GM18505 (cell line): Measurements from ENCODE around the gene STX1B.

Source experiments
- ATAC-seq: cut with Tn5 transposase; IDR thresholded peaks from one replicate; pipeline ENCODE4 v1.9.1; 2021; ENCODE audit not compliant: unreplicated experiment
- POLR2A ChIP-seq: IDR thresholded peaks from 4 replicates; pipeline ENCODE4 v1.6.1; 2011; ENCODE audit warnings: borderline replicate concordance; ENCODE audit not compliant: insufficient read depth, insufficient read length; ENCODE audit errors: extremely low read depth

STX1B gene

DNA sequence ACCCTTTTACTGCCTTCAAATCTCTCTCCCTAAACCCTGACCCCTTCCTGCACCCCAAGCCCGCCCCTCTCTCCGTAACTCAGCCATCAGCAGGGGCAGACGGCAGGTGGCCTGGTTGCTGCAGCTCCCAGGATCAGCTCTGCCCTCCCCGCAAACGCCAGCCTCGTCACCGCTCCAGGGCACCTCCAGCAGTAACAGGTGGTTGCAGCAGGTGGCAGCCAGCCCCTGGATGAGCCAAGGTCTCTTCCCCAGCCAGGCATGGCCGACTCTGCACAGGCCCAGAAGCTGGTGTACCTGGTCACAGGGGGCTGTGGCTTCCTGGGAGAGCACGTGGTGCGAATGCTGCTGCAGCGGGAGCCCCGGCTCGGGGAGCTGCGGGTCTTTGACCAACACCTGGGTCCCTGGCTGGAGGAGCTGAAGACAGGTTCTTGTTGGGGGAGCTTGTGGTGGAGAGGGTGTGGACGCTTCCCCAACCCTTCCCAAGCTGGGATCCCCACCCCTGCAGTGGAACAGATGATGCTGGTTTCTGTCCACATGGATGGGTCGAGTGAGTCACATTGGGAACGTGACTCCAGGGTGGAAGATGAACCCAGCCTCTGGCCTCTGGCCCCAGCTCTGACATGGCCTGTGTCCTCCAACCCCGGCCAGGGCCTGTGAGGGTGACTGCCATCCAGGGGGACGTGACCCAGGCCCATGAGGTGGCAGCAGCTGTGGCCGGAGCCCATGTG, 24.9 kb downstream of the STX1B start:
- ATAC-seq: no peak
- no peak for TF ChIP-seq POLR2A

DNA sequence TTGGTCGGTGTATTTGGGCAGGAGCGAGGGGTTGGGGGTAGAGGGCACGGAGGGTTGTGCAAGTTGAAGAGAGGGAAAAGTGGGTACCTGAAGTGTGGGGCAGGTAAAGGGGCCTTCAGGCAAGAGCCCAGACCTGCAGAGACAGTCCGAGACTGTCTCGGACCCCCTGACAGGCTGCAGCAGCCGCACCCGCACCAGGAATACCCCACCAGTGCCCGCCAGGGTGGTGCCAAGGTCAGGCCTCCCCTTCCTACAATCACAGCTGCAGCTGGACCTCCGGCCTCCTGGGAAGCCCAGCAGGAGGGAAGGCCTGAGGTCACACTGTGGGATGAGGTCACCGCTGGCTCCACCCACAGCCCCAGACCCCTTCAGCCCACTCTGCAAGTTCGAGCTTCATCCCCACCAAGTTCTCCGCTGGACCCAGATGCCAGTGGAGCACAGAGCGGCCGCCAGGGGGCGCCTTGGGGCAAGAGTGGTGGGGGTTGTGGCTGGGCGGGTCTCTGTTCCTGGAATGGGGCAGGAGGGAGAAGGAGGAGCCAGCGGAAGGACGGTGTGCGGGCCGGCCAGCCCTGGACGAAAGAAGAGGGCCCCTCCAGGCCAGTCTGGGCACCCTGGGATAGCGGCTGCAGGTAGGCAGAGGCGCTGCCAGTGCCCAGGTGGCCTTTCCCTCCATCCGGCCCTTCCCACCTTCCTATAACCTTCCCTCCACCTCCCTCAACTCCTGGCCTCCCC, 25.6 kb downstream of the STX1B start, which contains the start of gene HSD3B7:
TSS of gene HSD3B7 (plus strand) at position 539 of the 732 bp plus-strand sequence. CDS start 452 bp downstream, outside the sequence.
- no peak for ATAC-seq
- TF ChIP-seq POLR2A: no peak

DNA sequence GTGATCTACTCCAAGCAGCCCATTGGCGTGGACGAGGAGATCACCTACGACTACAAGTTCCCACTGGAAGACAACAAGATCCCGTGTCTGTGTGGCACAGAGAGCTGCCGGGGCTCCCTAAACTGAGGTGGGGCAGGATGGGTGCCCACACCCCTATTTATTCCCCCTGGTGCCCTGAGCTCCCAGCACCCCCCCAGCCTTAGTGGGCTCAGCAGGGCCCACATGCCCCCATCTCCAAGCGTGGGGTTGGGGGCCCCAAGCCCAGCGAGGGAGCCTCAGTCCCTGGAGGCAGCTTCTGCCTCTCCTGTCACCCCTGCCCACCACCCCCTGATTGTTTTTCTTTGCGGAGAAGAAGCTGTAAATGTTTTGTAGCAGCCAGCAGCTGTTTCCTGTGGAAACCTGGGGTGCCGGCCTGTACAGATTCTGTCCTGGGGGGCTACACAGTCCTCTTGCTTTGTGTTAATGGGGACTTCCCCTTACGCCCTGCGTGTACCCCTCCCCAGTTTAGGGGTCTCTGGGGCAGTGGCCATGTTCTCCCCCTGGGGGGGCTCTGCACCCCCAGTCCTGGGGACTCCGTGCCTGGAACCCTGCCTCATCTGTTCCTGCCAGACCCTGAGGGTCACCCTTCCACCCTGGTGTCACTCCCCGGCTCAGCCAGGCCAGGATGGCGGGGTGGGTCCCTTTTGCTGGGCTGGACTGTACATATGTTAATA, 26.4 kb downstream of the STX1B start:
- no peak for ATAC-seq
- no peak for TF ChIP-seq POLR2A

DNA sequence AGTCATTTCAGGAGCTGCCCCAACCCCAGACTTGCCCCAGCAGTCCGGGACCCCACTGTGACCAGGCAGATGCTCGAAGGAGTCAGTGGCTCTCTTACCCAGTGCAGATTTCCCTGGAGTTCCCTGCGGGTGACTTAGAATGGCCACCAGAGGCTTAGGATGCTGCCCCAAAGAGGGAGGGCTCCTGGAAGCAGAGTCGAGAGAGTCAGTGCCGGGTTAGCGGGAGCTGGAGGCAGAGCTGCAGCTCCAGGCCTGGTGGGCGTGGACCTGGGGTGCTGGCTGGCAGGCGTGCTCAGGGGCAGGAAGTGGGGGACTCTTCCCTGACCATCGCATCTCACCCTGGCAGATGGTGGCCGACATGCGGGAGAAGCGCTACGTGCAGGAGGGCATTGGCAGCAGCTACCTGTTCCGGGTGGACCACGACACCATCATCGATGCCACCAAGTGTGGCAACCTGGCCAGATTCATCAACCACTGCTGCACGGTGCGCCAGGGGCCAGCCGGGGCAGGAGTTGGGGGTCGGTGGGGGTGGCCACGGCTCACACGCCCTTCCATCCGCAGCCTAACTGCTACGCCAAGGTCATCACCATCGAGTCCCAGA, 27.0 kb downstream of the STX1B start:
- no peak for TF ChIP-seq POLR2A
- no peak for ATAC-seq

DNA sequence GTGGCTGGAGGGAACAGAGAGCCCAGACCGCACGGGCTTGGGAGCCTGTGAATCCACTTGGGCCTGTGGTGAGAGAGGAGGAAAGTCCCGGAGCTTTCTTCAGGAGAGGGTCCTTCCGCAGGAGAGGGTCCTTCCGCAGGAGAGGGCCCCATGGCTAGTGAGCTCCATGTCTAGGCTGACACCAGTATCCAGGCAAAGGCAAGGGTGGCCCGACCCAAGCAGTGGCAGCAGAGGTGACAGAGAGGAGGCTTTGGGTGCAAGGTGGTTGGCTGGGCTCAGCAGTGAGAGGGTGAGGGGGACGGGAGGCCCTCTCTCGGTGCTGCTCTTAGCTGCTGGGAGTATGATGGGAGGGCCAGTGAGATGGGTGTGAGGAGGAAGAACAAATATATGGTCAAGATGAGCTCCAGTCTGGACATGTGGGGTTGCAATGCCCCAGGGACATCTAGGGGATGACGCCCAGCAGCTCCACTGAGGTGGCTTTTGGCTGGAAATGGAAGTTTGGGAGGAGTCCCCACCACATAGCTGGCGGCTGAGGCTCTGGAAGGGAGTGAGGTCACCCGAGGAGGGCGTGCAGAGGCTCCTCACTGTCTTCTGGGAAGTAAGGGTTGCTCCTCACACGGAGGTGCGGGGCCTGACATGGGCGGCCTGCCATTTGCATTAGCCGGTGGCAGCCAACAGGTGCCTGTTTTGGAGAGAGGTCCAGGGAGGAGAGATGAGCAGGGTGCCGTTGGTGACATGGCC, 27.7 kb downstream of the STX1B start:
- ATAC-seq: no peak

DNA sequence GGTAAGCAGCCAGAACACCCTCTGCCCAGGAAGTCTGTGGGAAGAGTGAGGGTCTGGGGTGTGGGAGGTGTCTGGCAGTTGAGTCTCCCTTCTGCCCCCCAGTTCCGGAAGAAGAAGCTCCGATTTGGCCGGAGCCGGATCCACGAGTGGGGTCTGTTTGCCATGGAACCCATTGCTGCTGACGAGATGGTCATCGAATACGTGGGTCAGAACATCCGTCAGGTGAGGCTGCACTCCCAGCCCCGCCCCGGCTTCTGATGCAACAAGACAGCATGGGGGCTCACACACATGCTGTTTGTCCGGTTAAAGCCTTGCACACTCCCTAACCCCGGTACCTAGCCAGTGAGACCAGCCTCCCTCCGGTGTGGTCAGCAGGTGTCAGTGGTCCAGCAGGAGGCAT, 29.5 kb downstream of the STX1B start:
- no peak for ATAC-seq
- no peak for TF ChIP-seq POLR2A

More for the DNA sequence above, 27.7 kb downstream of the STX1B start:
- TF ChIP-seq POLR2A: no peak

DNA sequence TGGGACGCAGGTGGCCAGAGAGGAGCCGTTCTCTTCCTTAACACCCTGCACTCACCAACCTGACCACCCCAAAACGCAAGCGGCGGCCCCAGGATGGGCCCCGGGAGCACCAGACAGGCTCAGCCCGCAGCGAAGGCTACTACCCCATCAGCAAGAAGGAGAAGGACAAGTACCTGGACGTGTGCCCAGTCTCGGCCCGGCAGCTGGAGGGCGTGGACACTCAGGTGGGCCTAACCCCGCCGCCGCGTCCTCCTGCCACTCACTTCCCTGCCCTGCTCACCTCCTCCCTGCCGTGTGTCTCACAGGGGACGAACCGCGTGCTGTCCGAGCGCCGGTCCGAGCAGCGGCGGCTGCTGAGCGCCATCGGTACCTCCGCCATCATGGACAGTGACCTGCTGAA, 30.0 kb downstream of the STX1B start:
- no peak for ATAC-seq
- TF ChIP-seq POLR2A: no peak

DNA sequence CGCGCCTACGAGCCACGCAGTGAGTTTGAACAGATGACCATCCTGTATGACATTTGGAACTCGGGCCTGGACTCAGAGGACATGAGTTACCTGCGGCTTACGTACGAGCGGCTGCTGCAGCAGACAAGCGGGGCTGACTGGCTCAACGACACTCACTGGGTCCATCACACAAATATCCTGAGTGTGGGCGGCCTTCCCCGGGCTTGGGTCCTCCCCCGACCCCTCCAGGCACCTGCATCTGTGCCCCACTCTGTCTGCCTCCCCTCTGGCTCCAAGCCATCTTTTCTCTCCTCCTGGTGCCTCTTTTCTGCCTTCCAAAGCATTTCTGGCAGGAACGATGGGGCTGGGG, 30.4 kb downstream of the STX1B start:
- no peak for TF ChIP-seq POLR2A
- ATAC-seq: no peak

DNA sequence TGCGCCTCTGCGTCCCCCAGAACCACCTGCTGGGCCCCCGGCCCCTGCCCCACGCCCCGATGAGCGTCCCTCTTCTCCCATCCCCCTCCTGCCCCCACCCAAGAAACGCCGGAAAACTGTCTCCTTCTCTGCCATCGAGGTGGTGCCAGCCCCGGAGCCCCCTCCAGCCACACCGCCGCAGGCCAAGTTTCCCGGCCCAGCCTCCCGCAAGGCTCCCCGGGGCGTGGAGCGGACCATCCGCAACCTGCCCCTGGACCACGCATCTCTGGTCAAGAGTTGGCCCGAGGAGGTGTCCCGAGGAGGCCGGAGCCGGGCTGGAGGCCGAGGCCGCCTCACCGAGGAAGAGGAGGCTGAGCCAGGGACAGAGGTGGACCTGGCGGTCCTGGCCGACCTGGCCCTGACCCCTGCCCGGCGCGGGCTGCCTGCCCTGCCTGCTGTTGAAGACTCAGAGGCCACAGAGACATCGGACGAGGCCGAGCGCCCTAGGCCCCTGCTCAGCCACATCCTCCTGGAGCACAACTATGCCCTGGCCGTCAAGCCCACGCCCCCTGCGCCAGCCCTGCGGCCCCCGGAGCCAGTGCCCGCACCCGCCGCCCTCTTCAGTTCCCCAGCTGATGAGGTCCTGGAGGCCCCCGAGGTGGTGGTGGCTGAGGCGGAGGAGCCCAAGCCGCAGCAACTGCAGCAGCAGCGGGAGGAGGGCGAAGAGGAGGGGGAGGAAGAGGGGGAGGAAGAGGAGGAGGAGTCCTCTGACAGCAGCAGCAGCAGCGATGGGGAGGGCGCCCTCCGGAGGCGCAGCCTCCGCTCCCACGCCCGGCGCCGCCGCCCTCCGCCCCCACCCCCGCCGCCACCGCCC, 31.0 kb downstream of the STX1B start:
- ATAC-seq: no peak
- no peak for TF ChIP-seq POLR2A

DNA sequence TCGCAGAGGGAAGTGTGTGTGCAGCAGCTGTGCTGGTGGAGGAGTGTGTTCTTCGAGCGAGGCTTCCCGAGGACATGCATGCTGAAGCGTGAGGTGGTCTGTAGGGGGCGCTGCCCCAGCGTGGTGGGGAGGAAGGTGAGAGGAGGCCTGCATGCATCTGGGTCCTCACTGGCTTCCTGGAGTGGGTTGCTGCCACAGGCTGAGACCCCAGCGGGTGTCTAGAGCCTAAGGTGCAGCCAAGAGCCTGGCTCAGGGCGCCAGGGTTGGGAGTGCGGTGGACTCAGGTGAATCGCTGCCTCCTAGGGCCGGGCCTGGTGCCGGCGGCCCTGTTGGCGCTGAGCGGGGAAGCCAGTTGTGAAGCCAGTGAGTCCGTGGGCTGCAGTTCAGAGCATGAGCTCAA, 32.9 kb downstream of the STX1B start:
- no peak for ATAC-seq
- TF ChIP-seq POLR2A: no peak

DNA sequence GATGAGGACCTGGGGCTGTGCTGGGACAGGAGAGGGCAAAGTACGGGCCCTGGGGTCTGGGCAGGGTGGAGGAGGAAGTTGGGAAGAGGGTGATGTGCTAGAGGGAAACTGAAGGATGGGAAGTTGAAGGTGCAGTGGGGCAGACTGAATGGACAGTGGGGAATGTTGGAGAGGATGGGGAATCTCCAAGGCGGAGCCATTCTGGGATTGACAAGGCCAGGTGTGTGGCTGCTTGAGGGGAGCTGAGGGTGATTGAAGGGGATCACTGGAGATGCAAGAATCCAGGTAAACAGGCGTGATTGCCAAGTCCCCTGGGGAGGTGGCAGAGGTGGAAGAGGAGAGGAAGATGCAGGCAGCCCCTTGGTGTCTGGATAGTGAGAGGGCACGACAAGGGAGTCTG, 34.0 kb downstream of the STX1B start:
- ATAC-seq: no peak
- TF ChIP-seq POLR2A: no peak

DNA sequence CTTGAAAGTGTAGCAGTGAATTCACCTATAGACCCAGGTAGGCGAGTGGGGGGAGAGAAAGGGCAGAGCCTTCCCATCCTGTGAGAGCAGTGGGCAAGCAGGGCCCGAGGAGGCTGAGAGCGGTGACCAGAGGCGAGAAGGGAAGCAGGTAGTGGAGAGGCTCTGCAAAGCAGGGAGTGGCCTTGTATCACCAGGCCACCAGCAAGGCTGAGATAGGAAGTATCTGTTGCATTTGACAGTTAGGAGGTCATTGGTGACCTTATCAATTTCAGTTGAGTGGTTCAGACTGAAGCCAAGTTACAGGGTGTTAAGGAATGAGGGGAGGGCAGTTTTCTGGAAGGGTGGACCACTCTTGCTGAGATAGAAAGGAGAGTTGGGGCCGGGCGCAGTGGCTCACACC, 36.1 kb downstream of the STX1B start:
- no peak for TF ChIP-seq POLR2A
- ATAC-seq: no peak

DNA sequence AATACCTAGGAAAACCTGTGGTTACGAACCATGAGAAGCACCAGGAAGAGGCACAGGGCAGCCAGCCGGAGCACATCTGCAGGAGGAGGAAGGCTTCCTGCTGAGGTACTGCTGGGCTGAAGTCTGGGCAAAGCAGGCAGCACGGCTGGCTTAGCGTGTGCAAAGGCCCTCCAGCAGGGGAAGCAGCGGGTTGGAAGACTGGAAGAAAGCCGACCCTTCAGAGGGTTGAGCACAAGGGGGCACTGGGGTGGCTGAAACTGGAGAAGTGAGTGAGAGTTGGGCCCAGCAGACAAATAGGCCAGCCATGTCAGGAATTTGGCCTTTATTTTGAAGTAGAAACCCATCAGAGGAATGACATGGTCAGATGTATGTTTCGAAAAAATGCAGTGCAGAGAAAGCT, 37.6 kb downstream of the STX1B start:
- no peak for ATAC-seq
- TF ChIP-seq POLR2A: no peak

DNA sequence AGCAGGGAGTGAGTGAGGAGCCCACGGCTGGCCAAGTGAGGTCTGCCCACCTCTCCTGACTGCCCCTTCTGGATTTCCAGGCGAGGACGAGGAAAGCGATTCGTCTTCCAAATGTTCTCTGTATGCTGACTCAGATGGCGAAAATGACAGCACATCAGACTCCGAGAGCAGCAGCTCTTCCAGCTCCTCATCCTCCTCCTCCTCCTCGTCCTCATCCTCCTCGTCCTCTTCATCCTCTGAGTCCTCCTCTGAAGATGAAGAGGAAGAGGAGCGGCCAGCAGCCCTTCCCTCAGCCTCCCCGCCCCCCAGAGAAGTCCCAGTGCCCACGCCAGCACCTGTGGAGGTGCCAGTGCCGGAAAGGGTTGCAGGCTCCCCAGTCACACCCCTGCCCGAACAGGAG, 39.1 kb downstream of the STX1B start:
- ATAC-seq: no peak
- TF ChIP-seq POLR2A: no peak
